Motor neuron (in vitro differentiated cells): ENCODE measurements around the gene IRX1. TPM values are rescaled to one million over a fixed set of nuclear protein-coding genes. Genes with fewer than 3 reads are reported as not detected.
A peak's percentile ranks its signal among the peaks of the same experiment; 100 is the strongest.

ENCODE experiments used
- ATAC-seq, 8 experiments: fragments of 200-7000 bp; cut with Tn5 transposase; replicated peaks in 6 of 8; 2 replicates each; pipeline ENCODE4 v1.8.0; 2021; ENCODE audit warnings: mild to moderate bottlenecking in 8 of 8, moderate library complexity in 8 of 8
- H3K27ac ChIP-seq, 2 donors: fragments of 250-450 bp; sonication (Bioruptor Pico); 2 replicates each; pipeline ENCODE4 v1.9.0; 2021; ENCODE audit warnings: antibody characterized with exemption in 2 of 2, mild to moderate bottlenecking in 2 of 2, moderate library complexity in 1 of 2
- H3K4me1 ChIP-seq, 2 donors: fragments of 250-450 bp; sonication (Bioruptor Pico); replicated peaks in 1 of 2; 2 replicates each; pipeline ENCODE4 v1.6.1; 2021; ENCODE audit warnings: antibody characterized with exemption in 2 of 2, mild to moderate bottlenecking in 2 of 2, moderate library complexity in 1 of 2
- H3K4me3 ChIP-seq, 5 donors: fragments of 250-450 bp; sonication (Bioruptor Pico); 2 replicates each; pipeline ENCODE4 v1.9.0; 2021; ENCODE audit warnings: antibody characterized with exemption in 5 of 5, mild to moderate bottlenecking in 5 of 5, moderate library complexity in 4 of 5
- WGBS, 10 experiments: fragments of 450-650 bp; shearing (Covaris generic); methylation state at CpG; one replicate each; pipeline ENCODE4 v1.0.0; 2022; 5-methylcytosine and 5-hydroxymethylcytosine counted together
- in situ Hi-C, 9 experiments: fragments of 400-800 bp; cut with MboI; loops; one replicate each; pipeline ENCODE4 v1.15.0; 2021; ENCODE audit warnings: low sequenced_read_pairs in 9 of 9, low pct_unique_long_range_greater_than_20kb in 2 of 9; ENCODE audit not compliant: unreplicated experiment in 9 of 9
- total RNA-seq, 8 experiments: library from RNA; unstranded; fragments of 300-600 nt; gene quantifications; 2 replicates each; pipeline versions ENCODE4 v1.2.3 to v1.2.4, GENCODE V29; 2022

IRX1 gene
- total RNA-seq, 8 experiments from 2014 or later, result 0.18 to 21.0 (median 8.2) TPM

- Histone ChIP-seq H3K27ac (no peak overlapping the region), H3K4me1 (peaks cover 0 to 10% of the 10 kb centered on the region in 2 donors), H3K4me3 (no peak overlapping the region)
- in situ Hi-C loops, result no loop called here
- peak in 1 of 8 experiments; percentile 78 for ATAC-seq
- WGBS, 10 experiments, result 40 to 100% (median 81%) methylated on average over 1 to 5 of the region's 7 CpGs; no CpG with 5 or more reads in 4 of the 10 experiments
Measured at GRCh38 chr5:3634061-3634460, 38.4 kb downstream of the IRX1 start.

GRCh38 chr5:3639175-3639574 lies 43.5 kb downstream of the IRX1 start:
- ATAC-seq, result no peak
- Histone ChIP-seq H3K4me1 (no peaks in the 10 kb centered on the region), H3K4me3 (no peak overlapping the region), H3K27ac (no peak overlapping the region)
- in situ Hi-C loops, result no loop called here
- 60 to 90% (median 83%) methylated on average over 1 to 2 of the region's 8 CpGs; no CpG with 5 or more reads in 7 of the 10 experiments for WGBS, 10 experiments

GRCh38 chr5:3642231-3642630 lies 46.6 kb downstream of the IRX1 start:
- no peaks in the 10 kb centered on the region for H3K4me1 ChIP-seq
- H3K27ac ChIP-seq, result no peak overlapping the region
- ATAC-seq, result no peak
- WGBS, 10 experiments, result 0 to 100% (median 20%) methylated on average over 1 to 2 of the region's 3 CpGs; no CpG with 5 or more reads in 5 of the 10 experiments
- H3K4me3 ChIP-seq, result no peak overlapping the region
- in situ Hi-C loops, result no loop called here

- Histone ChIP-seq H3K4me3 (no peak overlapping the region), H3K27ac (no peak overlapping the region), H3K4me1 (no peaks in the 10 kb centered on the region)
- WGBS, 10 experiments, result 17 to 100% (median 67%) methylated on average over 1 to 2 of the region's 2 CpGs; no CpG with 5 or more reads in 5 of the 10 experiments
- peak in 1 of 8 experiments; percentile 51 for ATAC-seq
- in situ Hi-C loops, result no loop called here
Measured at GRCh38 chr5:3650320-3650719, 54.7 kb downstream of the IRX1 start.

GRCh38 chr5:3650868-3651267 lies 55.2 kb downstream of the IRX1 start:
- no peak for ATAC-seq
- WGBS, 10 experiments, result 22 to 96% (median 59%) methylated on average over 3 to 8 of the region's 8 CpGs; no CpG with 5 or more reads in 2 of the 10 experiments
- in situ Hi-C loops, result no loop called here
- no peak overlapping the region for H3K27ac ChIP-seq
- H3K4me1 ChIP-seq, result no peaks in the 10 kb centered on the region
- H3K4me3 ChIP-seq, result no peak overlapping the region
